ENCODE results near the gene STKLD1. TPM values are rescaled to one million over a fixed set of nuclear protein-coding genes. Genes with fewer than 3 reads are reported as not detected.

The STKLD1 gene
- total RNA-seq, 2 experiments from 2014 or later = 0.59 to 1.0 TPM

GRCh38 chr9:133332381-133332730 lies 43.8 kb upstream of the STKLD1 start:
- Histone ChIP-seq H3K4me1 (ENCODE audit: insufficient read depth, low read length) (peaks cover 37% of the 10 kb centered on the region), H3K27me3 (ENCODE audit: control insufficient read depth in 1 of 2, insufficient read depth in 2 of 2, low read length in 2 of 2) (no peaks in the 10 kb centered on the region), H3K9me3 (ENCODE audit: control insufficient read depth in 1 of 2, insufficient read depth in 1 of 2, low read length in 2 of 2) (no peaks in the 10 kb centered on the region), H3K27ac (ENCODE audit: low read depth in 1 of 2, low read length in 2 of 2) (no peak overlapping the region), H3K4me3 (ENCODE audit: low read length) (no peak overlapping the region), H3K36me3 (ENCODE audit: insufficient read depth, low read length) (peaks cover 43% of the 10 kb centered on the region)
- H3K36me3 Mint-ChIP-seq (ENCODE audit: low read depth) = peaks cover 77% of the 10 kb centered on the region
- intact Hi-C loops (cut with DNase I, micrococcal nuclease) = loop anchor here in 1 of 2 experiments (5.0 kb wide), 2 partner anchors 300 to 385 kb away; partner anchors contain the start of gene GTF3C5
- no peaks in the 10 kb centered on the region for H3K9me3 Mint-ChIP-seq
- H3K27ac Mint-ChIP-seq = no peak overlapping the region
- no peak for TF ChIP-seq CTCF (IDR thresholded peaks at IDR 0.05)
- POLR2A ChIA-PET = no interaction called here
- no peak for ATAC-seq (ENCODE audit: poor library complexity)
- H3K4me1 Mint-ChIP-seq (ENCODE audit: low read depth) = peaks cover 17% of the 10 kb centered on the region
- H3K4me3 Mint-ChIP-seq = no peak overlapping the region
- H3K27me3 Mint-ChIP-seq = no peaks in the 10 kb centered on the region
- no peak for DNase-seq
- CTCF ChIA-PET = no interaction called here

DNA sequence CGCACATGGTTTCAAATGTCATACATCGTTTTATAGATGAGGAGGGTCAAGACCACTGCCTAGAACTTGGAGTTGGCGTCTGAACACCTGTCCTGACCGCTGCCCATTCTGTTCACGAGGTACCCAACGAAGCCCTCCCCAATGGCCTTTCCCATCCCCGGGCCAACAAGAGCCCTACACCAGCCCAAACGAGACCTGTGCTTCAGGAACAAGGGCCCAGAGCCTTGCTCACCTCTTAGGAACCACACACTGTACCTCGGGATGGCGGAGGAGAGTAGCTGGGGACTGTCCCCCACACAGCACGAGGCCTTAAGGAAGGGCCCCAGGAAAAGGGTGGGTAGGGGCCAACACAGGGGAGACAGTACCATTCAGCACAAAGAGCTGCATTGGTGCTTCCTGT lies 43.2 kb upstream of the STKLD1 start:
- ATAC-seq (ENCODE audit: poor library complexity) = no peak
- H3K36me3 Mint-ChIP-seq (ENCODE audit: low read depth) = peaks cover 73% of the 10 kb centered on the region
- Histone ChIP-seq H3K4me3 (ENCODE audit: low read length) (no peak overlapping the region), H3K9me3 (ENCODE audit: control insufficient read depth in 1 of 2, insufficient read depth in 1 of 2, low read length in 2 of 2) (no peaks in the 10 kb centered on the region), H3K27me3 (ENCODE audit: control insufficient read depth in 1 of 2, insufficient read depth in 2 of 2, low read length in 2 of 2) (no peaks in the 10 kb centered on the region), H3K27ac (ENCODE audit: low read depth in 1 of 2, low read length in 2 of 2) (no peak overlapping the region), H3K4me1 (ENCODE audit: insufficient read depth, low read length) (peaks cover 37% of the 10 kb centered on the region), H3K36me3 (ENCODE audit: insufficient read depth, low read length) (peaks cover 43% of the 10 kb centered on the region)
- H3K4me3 Mint-ChIP-seq = peak overlapping the region; percentile 45
- no peaks in the 10 kb centered on the region for H3K9me3 Mint-ChIP-seq
- TF ChIP-seq CTCF (IDR thresholded peaks at IDR 0.05) = no peak
- H3K4me1 Mint-ChIP-seq (ENCODE audit: low read depth) = peaks cover 17% of the 10 kb centered on the region
- H3K27me3 Mint-ChIP-seq = no peaks in the 10 kb centered on the region
- ChIA-PET CTCF (no interaction called here), POLR2A (no interaction called here)
- intact Hi-C loops (cut with DNase I, micrococcal nuclease) = loop anchor here in 1 of 2 experiments (5.0 kb wide), 2 partner anchors 301 to 386 kb away; partner anchors contain the start of gene GTF3C5
- no peak overlapping the region for H3K27ac Mint-ChIP-seq
- DNase-seq = peak in 1 of 14 experiments; percentile 14

DNA sequence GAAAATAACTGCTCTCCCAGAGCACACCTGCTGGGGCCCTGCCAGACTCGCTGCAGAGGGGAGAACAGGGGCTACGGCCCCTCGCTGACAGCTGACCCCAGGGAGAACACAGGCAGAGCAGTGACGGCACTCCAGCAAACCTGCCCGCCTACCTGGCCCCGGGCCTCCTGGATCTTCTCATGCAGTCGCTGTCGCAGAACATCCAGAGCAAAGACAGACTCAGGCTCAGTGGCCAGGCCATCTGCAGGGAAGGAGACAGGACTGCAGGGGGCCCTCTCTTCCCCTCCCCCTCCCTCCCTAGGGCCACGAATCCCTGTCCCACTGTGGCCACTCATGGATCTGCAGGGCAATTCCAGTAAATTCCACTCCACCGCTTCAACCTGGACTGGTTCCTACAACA lies 42.6 kb upstream of the STKLD1 start:
- H3K27ac ChIP-seq (ENCODE audit: low read depth in 1 of 2, low read length in 2 of 2) = no peak overlapping the region
- Mint-ChIP-seq H3K27ac (no peak overlapping the region), H3K36me3 (ENCODE audit: low read depth) (peaks cover 67% of the 10 kb centered on the region), H3K4me1 (ENCODE audit: low read depth) (peaks cover 17% of the 10 kb centered on the region), H3K27me3 (no peaks in the 10 kb centered on the region), H3K9me3 (no peaks in the 10 kb centered on the region), H3K4me3 (peak overlapping the region; percentile 11)
- no peak overlapping the region for H3K4me3 ChIP-seq (ENCODE audit: low read length)
- H3K4me1 ChIP-seq (ENCODE audit: insufficient read depth, low read length) = peaks cover 37% of the 10 kb centered on the region
- TF ChIP-seq CTCF (IDR thresholded peaks at IDR 0.05) = no peak
- ChIA-PET CTCF (no interaction called here), POLR2A (interaction anchor here (1.1 to 3.2 kb wide), 2 partner anchors 14 to 185 kb away, joined by 3 to 19 read pairs; partner anchors contain the start of genes MED22 and RPL7A)
- peak in 1 of 14 experiments; percentile 28 for DNase-seq
- H3K27me3 ChIP-seq (ENCODE audit: control insufficient read depth in 1 of 2, insufficient read depth in 2 of 2, low read length in 2 of 2) = no peaks in the 10 kb centered on the region
- no peak for ATAC-seq (ENCODE audit: poor library complexity)
- no peaks in the 10 kb centered on the region for H3K9me3 ChIP-seq (ENCODE audit: control insufficient read depth in 1 of 2, insufficient read depth in 1 of 2, low read length in 2 of 2)
- H3K36me3 ChIP-seq (ENCODE audit: insufficient read depth, low read length) = peaks cover 43% of the 10 kb centered on the region
- intact Hi-C loops (cut with DNase I, micrococcal nuclease) = loop anchor here in 1 of 2 experiments (5.0 kb wide), 2 partner anchors 301 to 386 kb away; partner anchors contain the start of gene GTF3C5
